Transverse colon (tissue), 4 donors: ENCODE results near the gene MYH11. TPM values are rescaled to one million over a fixed set of nuclear protein-coding genes. Genes with fewer than 3 reads are reported as not detected.
A peak's percentile ranks its signal among the peaks of the same experiment; 100 is the strongest.

ENCODE experiments used
- DNase-seq: peaks from one replicate; pipeline ENCODE4 v3.0.0-alpha.2; 2019
- H3K27ac ChIP-seq, 4 donors: fragments of 200-600 bp; sonication (generic); 2 replicates each; pipeline ENCODE4 v1.5.1; 2016 to 2018; ENCODE audit warnings: inconsistent platforms in 4 of 4
- H3K27me3 ChIP-seq: fragments of 200-600 bp; sonication (generic); 2 replicates; pipeline ENCODE4 v1.5.1; 2017; ENCODE audit warnings: inconsistent platforms
- H3K36me3 ChIP-seq, 4 donors: fragments of 200-600 bp; sonication (generic); 2 replicates each; pipeline ENCODE4 v1.5.1; 2017 to 2019; ENCODE audit warnings: inconsistent platforms in 4 of 4
- H3K4me1 ChIP-seq, 4 donors: fragments of 200-600 bp; sonication (generic); 2 replicates each; pipeline ENCODE4 v1.5.1; 2017 to 2020; ENCODE audit warnings: inconsistent platforms in 4 of 4
- H3K4me3 ChIP-seq, 4 donors: fragments of 200-600 bp; sonication (generic); 1 replicate in 1 of 4; 2 replicates in 3 of 4; pipeline versions ENCODE4 v1.5.1 to v1.6.1; 2017 to 2019; ENCODE audit warnings: inconsistent platforms in 4 of 4
- H3K9me3 ChIP-seq, 2 donors: fragments of 200-600 bp; sonication (generic); 2 replicates each; pipeline ENCODE4 v1.5.1; 2017 to 2019; ENCODE audit warnings: inconsistent platforms in 2 of 2
- CTCF ChIP-seq, 5 experiments: fragments of 200-600 bp in 3 of 5; fragments of 450-650 bp in 2 of 5; sonication (generic) in 3 of 5; IDR thresholded peaks; 1 replicate in 2 of 5; 2 replicates in 3 of 5; pipeline ENCODE4 v1.5.1; 2016 to 2017; ENCODE audit warnings: antibody characterized with exemption in 5 of 5, inconsistent platforms in 3 of 5, mild to moderate bottlenecking in 2 of 5, moderate library complexity in 1 of 5
- EP300 ChIP-seq: sonication (generic); formaldehyde crosslinking; IDR thresholded peaks from one replicate; pipeline ENCODE4 v1.6.1; 2017; ENCODE audit warnings: antibody characterized with exemption, low read depth
- POLR2A ChIP-seq: fragments of 450-650 bp; IDR thresholded peaks from one replicate; pipeline ENCODE4 v1.6.1; 2016; ENCODE audit warnings: antibody characterized with exemption, mild to moderate bottlenecking, moderate library complexity
- POLR2AphosphoS5 ChIP-seq, 3 donors: sonication (generic); formaldehyde crosslinking; IDR thresholded peaks; one replicate each; pipeline ENCODE4 v1.6.1; 2016; ENCODE audit warnings: antibody characterized with exemption in 3 of 3
- WGBS, 2 donors: methylation state at CpG; one replicate each; pipeline ENCODE4 v1.1.5; 2018; ENCODE audit warnings: low coverage in 1 of 2; 5-methylcytosine and 5-hydroxymethylcytosine counted together
- in situ Hi-C, 4 donors: fragments of 200-750 bp; cut with MboI; loops; one replicate each; pipeline versions ENCODE4 v1.15.0 to v1.15.1; 2017; ENCODE audit warnings: low sequenced_read_pairs in 3 of 4, low pct_ligation_motif_present in 1 of 4, low pct_unique_long_range_greater_than_20kb in 1 of 4
- intact Hi-C: fragments of 100-400 bp; cut with DNase I; formaldehyde crosslinking; loops from one replicate; pipeline ENCODE4 v1.15.1; 2023; ENCODE audit warnings: low total_unique reads
- total RNA-seq, 4 donors: library from RNA; depleted of rRNA; stranded (reverse); fragments of >200 nt; gene quantifications; one replicate each; pipeline ENCODE4 v1.1.0, GENCODE V29; 2016

The MYH11 gene
- total RNA-seq, 4 donors from 2014 or later: 619 to 1,914 (median 1,058) TPM

- H3K9me3 ChIP-seq: no peaks in the 10 kb centered on the region
- intact Hi-C loops (loop anchor here (10.0 kb wide), 1 partner anchor 348 kb away; no protein-coding TSS in a partner anchor), in situ Hi-C loops (no loop called here)
- H3K27ac ChIP-seq: peak overlapping the region in 3 of 4 donors; percentile 34 to 77 (median 46)
- no peaks in the 10 kb centered on the region for H3K4me1 ChIP-seq
- H3K27me3 ChIP-seq: no peaks in the 10 kb centered on the region
- 78% methylated on average over 10 of the region's 10 CpGs; no CpG with 5 or more reads in 1 of the 2 donors for WGBS, 2 donors
- H3K4me3 ChIP-seq: no peak overlapping the region
- H3K36me3 ChIP-seq: no peaks in the 10 kb centered on the region
- DNase-seq: no peak
- no peak for TF ChIP-seq CTCF (IDR thresholded peaks at IDR 0.05)
- TF ChIP-seq POLR2AphosphoS5 (IDR thresholded peaks at IDR 0.05): peak in 1 of 3 donors; percentile 5
- no peak for TF ChIP-seq POLR2A
- no peak for TF ChIP-seq EP300
Observed at GRCh38 chr16:15776572-15776971, 80.3 kb downstream of the MYH11 start.

GRCh38 chr16:15775663-15776304 is 81.0 kb downstream of the MYH11 start:
- no peak for DNase-seq
- intact Hi-C loops (loop anchor here (10.0 kb wide), 1 partner anchor 349 kb away; no protein-coding TSS in a partner anchor), in situ Hi-C loops (no loop called here)
- Histone ChIP-seq H3K4me3 (no peak overlapping the region), H3K27ac (peak overlapping the region in 3 of 4 donors; percentile 34 to 77 (median 46)), H3K27me3 (no peaks in the 10 kb centered on the region), H3K4me1 (no peaks in the 10 kb centered on the region), H3K9me3 (no peaks in the 10 kb centered on the region), H3K36me3 (no peaks in the 10 kb centered on the region)
- 40 to 59% methylated on average over 4 to 7 of the region's 7 CpGs for WGBS, 2 donors
- TF ChIP-seq POLR2A: no peak
- TF ChIP-seq EP300: no peak
- TF ChIP-seq POLR2AphosphoS5 (IDR thresholded peaks at IDR 0.05): peak; percentile 11 to 44 (median 38)

- H3K27me3 ChIP-seq: no peaks in the 10 kb centered on the region
- no peaks in the 10 kb centered on the region for H3K9me3 ChIP-seq
- no peak for DNase-seq
- H3K36me3 ChIP-seq: no peaks in the 10 kb centered on the region
- H3K4me3 ChIP-seq: no peak overlapping the region
- in situ Hi-C loops: no loop called here
- H3K27ac ChIP-seq: peak overlapping the region in 2 of 4 donors; percentile 56 to 77
- intact Hi-C loops: loop anchor here (10.0 kb wide), 1 partner anchor 350 kb away; no protein-coding TSS in a partner anchor
- TF ChIP-seq EP300 (no peak), POLR2AphosphoS5 (IDR thresholded peaks at IDR 0.05) (no peak), CTCF (IDR thresholded peaks at IDR 0.05) (no peak), POLR2A (no peak)
- H3K4me1 ChIP-seq: no peaks in the 10 kb centered on the region
Observed at GRCh38 chr16:15775209-15775608, 81.6 kb downstream of the MYH11 start.

GRCh38 chr16:15773968-15774367 is 82.9 kb downstream of the MYH11 start:
- Histone ChIP-seq H3K4me1 (no peaks in the 10 kb centered on the region), H3K4me3 (no peak overlapping the region), H3K27me3 (no peaks in the 10 kb centered on the region), H3K36me3 (no peaks in the 10 kb centered on the region), H3K9me3 (no peaks in the 10 kb centered on the region), H3K27ac (peak overlapping the region; percentile 3 to 77 (median 50))
- in situ Hi-C loops (loop anchor here in 3 of 4 donors (25.0 kb wide), 1 partner anchor 363 kb away; no protein-coding TSS in a partner anchor), intact Hi-C loops (loop anchor here (10.0 kb wide), 1 partner anchor 351 kb away; no protein-coding TSS in a partner anchor)
- 45 to 46% methylated on average over 6 of the region's 6 CpGs for WGBS, 2 donors
- no peak for DNase-seq
- TF ChIP-seq CTCF (IDR thresholded peaks at IDR 0.05): no peak
- peak in 1 of 3 donors; percentile 3 for TF ChIP-seq POLR2AphosphoS5 (IDR thresholded peaks at IDR 0.05)
